ENCODE results near the gene ANXA6.
A peak's percentile ranks its signal among the peaks of the same experiment; 100 is the strongest.

Gene ANXA6

DNA sequence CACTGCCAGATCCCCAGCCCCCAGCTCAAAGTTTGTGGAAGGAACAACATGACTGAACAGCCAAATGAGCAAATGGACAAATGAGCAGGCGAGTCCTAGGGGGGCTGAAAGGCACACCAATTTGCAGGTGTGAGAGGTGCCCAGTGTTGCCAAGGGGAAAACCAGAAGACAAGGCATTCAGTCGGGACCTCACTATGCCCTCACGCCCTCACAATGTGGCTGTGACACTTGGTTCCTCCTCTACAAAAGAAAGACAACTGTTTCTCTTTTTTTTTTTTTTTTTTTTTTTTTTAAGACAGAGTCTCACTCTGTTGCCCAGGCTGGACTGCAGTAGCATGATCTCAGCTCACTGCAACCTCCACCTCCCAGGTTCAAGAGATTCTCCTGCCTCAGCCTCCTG, 104.7 kb downstream of the ANXA6 start:
- DNase-seq (ENCODE audit: low read depth): no peak
- TF ChIP-seq CTCF (conservative IDR thresholded peaks at IDR 0.05; ENCODE audit: low read depth, low read length): no peak
- H3K4me3 ChIP-seq (ENCODE audit: low read depth, low read length): no peak overlapping the region

DNA sequence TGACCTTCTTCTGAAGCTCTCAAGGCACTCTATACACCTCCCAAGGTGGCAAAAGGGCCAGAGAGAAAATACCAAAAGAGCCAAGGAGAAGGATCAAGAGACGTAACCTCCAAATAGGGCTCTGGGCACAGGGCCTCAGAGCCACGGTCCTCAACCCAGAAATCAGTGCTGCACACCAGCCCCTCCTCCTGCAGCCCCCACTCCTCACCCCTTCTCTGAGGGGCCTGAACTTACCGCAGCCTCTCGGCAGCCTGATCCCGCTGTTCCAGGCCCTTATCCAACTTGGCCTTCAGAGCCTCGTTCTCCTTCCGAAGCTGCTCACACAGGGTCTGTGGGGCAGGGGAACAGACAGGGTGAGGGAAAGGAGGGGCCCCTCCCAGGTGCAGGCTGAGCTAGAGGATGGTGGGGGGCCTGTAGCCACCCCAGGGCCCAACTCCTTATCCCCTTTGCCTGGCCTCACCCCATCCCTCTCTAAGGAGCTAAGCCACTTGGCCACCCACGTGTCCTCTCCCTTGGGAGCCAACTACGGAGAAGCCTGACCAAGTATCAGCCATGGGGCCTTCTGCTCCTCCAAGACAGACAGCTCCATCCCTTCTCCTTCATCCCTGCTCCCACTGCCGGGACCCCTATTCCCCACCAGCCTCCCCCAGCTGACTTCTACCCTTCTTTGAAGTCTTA, 105.5 kb downstream of the ANXA6 start:
- no peak for TF ChIP-seq CTCF (conservative IDR thresholded peaks at IDR 0.05; ENCODE audit: low read depth, low read length)
- DNase-seq (ENCODE audit: low read depth): no peak
- no peak overlapping the region for H3K4me3 ChIP-seq (ENCODE audit: low read depth, low read length)

DNA sequence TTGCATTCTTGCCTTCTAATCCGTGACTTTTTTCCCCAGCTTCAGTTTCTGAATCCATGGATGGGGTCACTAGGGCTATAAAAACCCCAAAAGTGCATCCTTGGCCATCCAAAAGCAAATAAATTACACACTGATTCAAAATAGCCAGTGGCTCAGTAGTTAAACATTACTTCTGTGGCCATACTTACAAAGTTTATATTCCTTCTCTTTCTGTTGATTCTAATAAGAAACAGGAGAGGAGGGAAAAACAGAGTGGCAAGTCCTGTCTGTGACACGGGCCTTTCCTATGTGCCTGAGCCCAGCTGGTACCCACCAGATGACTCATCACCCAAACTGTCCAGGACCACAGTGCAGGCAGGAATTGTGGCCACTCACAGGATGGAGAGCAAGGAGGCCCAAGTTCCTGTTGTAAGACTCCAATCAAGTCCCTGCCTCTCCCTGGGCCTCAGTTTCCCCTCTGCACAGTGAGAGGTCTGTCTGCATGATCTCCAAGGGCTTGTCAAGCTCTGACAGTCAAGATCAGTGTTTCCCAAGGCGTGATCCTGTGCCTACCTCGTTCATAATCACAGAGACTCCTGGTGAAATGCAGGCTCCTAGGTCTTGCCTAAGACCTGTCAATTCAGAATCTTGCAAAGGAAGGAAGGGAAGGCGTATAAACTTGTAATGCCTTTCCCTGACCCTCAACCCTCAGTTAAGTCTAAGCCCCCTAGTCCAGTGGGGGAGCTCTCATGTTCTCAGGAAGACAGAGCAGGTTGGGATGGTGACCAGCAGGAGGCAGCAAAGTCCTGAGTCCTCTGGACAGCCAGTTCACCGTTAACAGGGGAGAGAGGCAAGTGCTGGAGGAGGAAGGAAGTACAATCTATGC, 106.3 kb downstream of the ANXA6 start:
- DNase-seq (ENCODE audit: low read depth): peak; percentile 90
- H3K4me3 ChIP-seq (ENCODE audit: low read depth, low read length): no peak overlapping the region
- TF ChIP-seq CTCF (conservative IDR thresholded peaks at IDR 0.05; ENCODE audit: low read depth, low read length): peak; percentile 98

Measured in choroid plexus epithelial cell (primary cell).